Panc1 (cell line): Measurements from ENCODE around the gene DOCK1. TPM values are rescaled to one million over a fixed set of nuclear protein-coding genes. Genes with fewer than 3 reads are reported as not detected.

ENCODE experiments used
- ATAC-seq: fragments of 200-7000 bp; cut with Tn5 transposase; 2 replicates; pipeline ENCODE4 v1.9.1; 2020; ENCODE audit warnings: mild to moderate bottlenecking, moderate library complexity
- BruUV-seq: library from RNA; stranded (reverse); fragments of 400-500 nt; replicated peaks from 2 replicates; lab custom pipeline; 2021; lab: Mats Ljungman, UMichigan
- CTCF ChIA-PET: fragments of 300-600 bp; sonication (Branson Sonifier 250); formaldehyde crosslinking; loops from one replicate; lab custom pipeline; 2022; ENCODE audit warnings: antibody characterized with exemption; lab: Charles Lee
- POLR2A ChIA-PET: fragments of 300-600 bp; sonication (Branson Sonifier 250); formaldehyde crosslinking; loops from one replicate; lab custom pipeline; 2022; ENCODE audit warnings: antibody characterized with exemption; lab: Charles Lee
- DNase-seq: peaks from one replicate; pipeline ENCODE4 v3.0.0-alpha.2; 2010; ENCODE audit warnings: low read depth, low spot score
- H3K27ac ChIP-seq: 2 replicates; pipeline ENCODE4 v1.5.1; 2011; ENCODE audit warnings: mild to moderate bottlenecking, low read length, inconsistent platforms
- H3K27me3 ChIP-seq: fragments of 200-500 bp; sonication (Bioruptor generic); 2 replicates; pipeline ENCODE4 v1.6.0; 2014; ENCODE audit warnings: low read length, inconsistent platforms; ENCODE audit not compliant: control insufficient read depth, insufficient read depth
- H3K36me3 ChIP-seq: fragments of 200-500 bp; sonication (Bioruptor generic); 2 replicates; pipeline ENCODE4 v1.5.1; 2014; ENCODE audit warnings: inconsistent platforms, mild to moderate bottlenecking, low read length, moderate library complexity; ENCODE audit not compliant: control insufficient read depth, insufficient read depth
- H3K4me1 ChIP-seq: 2 replicates; pipeline ENCODE4 v1.5.1; 2011; ENCODE audit warnings: inconsistent platforms, mild to moderate bottlenecking, low read length, moderate library complexity; ENCODE audit not compliant: control insufficient read depth, insufficient read depth
- H3K4me3 ChIP-seq, 2 experiments: 2 replicates each; pipeline ENCODE4 v1.5.1; 2011 to 2012; ENCODE audit warnings: low read depth in 2 of 2, low read length in 2 of 2, mild to moderate bottlenecking in 2 of 2, inconsistent platforms in 1 of 2, moderate library complexity in 1 of 2
- H3K9me3 ChIP-seq: fragments of 200-500 bp; sonication (Bioruptor generic); 2 replicates; pipeline ENCODE4 v1.5.1; 2014; ENCODE audit warnings: low read depth, mild to moderate bottlenecking, inconsistent platforms, low read length, moderate library complexity; ENCODE audit not compliant: control insufficient read depth, insufficient read depth
- CTCF ChIP-seq: fragments of 450-650 bp; IDR thresholded peaks from 2 replicates; pipeline ENCODE4 v1.5.1; 2017; ENCODE audit warnings: mild to moderate bottlenecking
- POLR2AphosphoS5 ChIP-seq: IDR thresholded peaks from 2 replicates; pipeline ENCODE4 v1.6.1; 2012; ENCODE audit warnings: mild to moderate bottlenecking, low read depth, low read length, moderate library complexity
- REST ChIP-seq, 2 experiments: IDR thresholded peaks; 2 replicates each; pipeline ENCODE4 v1.6.1; 2011 to 2012; ENCODE audit warnings: low read depth in 2 of 2, control low read depth in 1 of 2, low read length in 1 of 2, mild to moderate bottlenecking in 1 of 2, moderate library complexity in 1 of 2; ENCODE audit not compliant: insufficient read depth in 1 of 2
- SIN3A ChIP-seq: IDR thresholded peaks from 2 replicates; pipeline ENCODE4 v1.6.1; 2012; ENCODE audit warnings: low read depth, mild to moderate bottlenecking, low read length, moderate library complexity, borderline replicate concordance; ENCODE audit not compliant: insufficient read depth
- TCF7L2 ChIP-seq: IDR thresholded peaks from 2 replicates; pipeline ENCODE4 v1.6.1; 2011; ENCODE audit warnings: mild to moderate bottlenecking, low read depth, low read length, inconsistent platforms
- in situ Hi-C: cut with HindIII; loops from 2 replicates; pipeline ENCODE4 v1.10.0; 2016; ENCODE audit warnings: low sequenced_read_pairs, low pct_unique_long_range_greater_than_20kb
- intact Hi-C: fragments of 100-400 bp; cut with micrococcal nuclease; formaldehyde crosslinking; loops from one replicate; pipeline ENCODE4 v1.10.0; 2022; ENCODE audit not compliant: unreplicated experiment
- total RNA-seq: library from RNA; stranded (reverse); gene quantifications from one replicate; pipeline ENCODE4 v1.2.1, GENCODE V29; 2021; ENCODE audit not compliant: unreplicated experiment

The DOCK1 gene
- total RNA-seq, 1 experiment from 2014 or later = 67.6 TPM

GRCh38 chr10:127351542-127351941 lies 446.3 kb downstream of the DOCK1 start:
- ATAC-seq = no peak
- no peak for DNase-seq
- in situ Hi-C loops = no loop called here
- Histone ChIP-seq H3K36me3 (no peaks in the 10 kb centered on the region), H3K27ac (no peak overlapping the region), H3K4me1 (no peaks in the 10 kb centered on the region), H3K9me3 (no peaks in the 10 kb centered on the region), H3K27me3 (no peaks in the 10 kb centered on the region), H3K4me3 (no peak overlapping the region)
- intact Hi-C loops = no loop called here
- CTCF ChIA-PET = no interaction called here
- POLR2A ChIA-PET = no interaction called here
- BruUV-seq = no TSS peak
- TF ChIP-seq TCF7L2 (no peak), REST (IDR thresholded peaks at IDR 0.05; ENCODE audit: insufficient read depth in 1 of 2, low read depth in 2 of 2, low read length in 1 of 2) (no peak), CTCF (no peak), POLR2AphosphoS5 (no peak), SIN3A (no peak)

GRCh38 chr10:127353544-127353943 lies 448.3 kb downstream of the DOCK1 start:
- no peaks in the 10 kb centered on the region for H3K9me3 ChIP-seq
- no peaks in the 10 kb centered on the region for H3K4me1 ChIP-seq
- no peak overlapping the region for H3K27ac ChIP-seq
- no peak for TF ChIP-seq CTCF
- TF ChIP-seq TCF7L2 = no peak
- no peak for TF ChIP-seq POLR2AphosphoS5
- TF ChIP-seq SIN3A = no peak
- TF ChIP-seq REST (IDR thresholded peaks at IDR 0.05; ENCODE audit: insufficient read depth in 1 of 2, low read depth in 2 of 2, low read length in 1 of 2) = no peak
- no peak for ATAC-seq
- intact Hi-C loops (no loop called here), in situ Hi-C loops (no loop called here)
- DNase-seq = no peak
- CTCF ChIA-PET = no interaction called here
- no peaks in the 10 kb centered on the region; the same call in 1 of the 2 replicates for H3K36me3 ChIP-seq
- no TSS peak for BruUV-seq
- H3K4me3 ChIP-seq = no peak overlapping the region
- POLR2A ChIA-PET = no interaction called here
- no peaks in the 10 kb centered on the region for H3K27me3 ChIP-seq
